ENCODE results near the gene ADARB1. TPM values are rescaled to one million over a fixed set of nuclear protein-coding genes. Genes with fewer than 3 reads are reported as not detected.

ADARB1 gene
- total and polyA plus RNA-seq, 2 donors (not counting 1 experiment from before 2014, with no cell fraction given): 17.1 to 33.3 TPM

DNA sequence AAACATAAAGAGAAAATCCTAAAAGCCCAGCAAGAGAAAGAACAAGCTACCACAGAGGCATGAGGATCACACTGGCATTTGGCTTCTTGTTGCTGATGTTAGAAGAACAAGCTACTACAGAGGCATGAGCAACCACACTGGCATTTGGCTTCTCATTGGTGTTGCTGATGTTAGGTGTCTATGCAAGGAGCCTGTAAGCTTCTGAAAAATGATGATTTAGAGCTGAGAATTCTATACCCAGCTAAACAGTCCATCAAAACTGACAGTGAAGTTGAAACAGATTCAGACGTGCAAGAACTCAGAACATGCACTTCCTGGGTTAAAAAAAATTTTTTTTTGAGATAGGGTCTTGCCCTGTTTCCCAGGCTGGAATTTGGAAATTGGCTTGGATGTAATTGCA, 37.8 kb upstream of the ADARB1 start:
- Mint-ChIP-seq H3K4me1 (peaks cover 4% of the 10 kb centered on the region), H3K27ac (no peak overlapping the region), H3K27me3 (peaks cover 8% of the 10 kb centered on the region), H3K9me3 (ENCODE audit: insufficient read depth) (no peaks in the 10 kb centered on the region), H3K4me3 (no peak overlapping the region)
- H3K27ac ChIP-seq (ENCODE audit: low read length in 2 of 2): no peak overlapping the region
- no peak overlapping the region for H3K9ac ChIP-seq (ENCODE audit: low read length)
- H3K4me1 ChIP-seq (ENCODE audit: control insufficient read depth in 2 of 2, insufficient read depth in 2 of 2, low read length in 2 of 2): no peaks in the 10 kb centered on the region
- H4K20me1 ChIP-seq (ENCODE audit: control insufficient read depth, insufficient read depth, low read length, poor library complexity, severe bottlenecking): no peaks in the 10 kb centered on the region
- no peak for ATAC-seq (ENCODE audit: low read depth)
- H3K4me2 ChIP-seq (replicated peaks; ENCODE audit: low read depth, low read length, poor library complexity, severe bottlenecking): no peak overlapping the region
- H3K36me3 ChIP-seq (replicated peaks in 1 of 2; ENCODE audit: control extremely low read depth in 1 of 2, control insufficient read depth in 1 of 2, extremely low read depth in 1 of 2, insufficient read depth in 2 of 2, low read length in 1 of 2): no peaks in the 10 kb centered on the region
- peaks cover 0 to 13% (median 0%) of the 10 kb centered on the region in 4 experiments for H3K27me3 ChIP-seq (replicated peaks in 1 of 4; ENCODE audit: control extremely low read depth in 1 of 4, control insufficient read depth in 3 of 4, insufficient read depth in 4 of 4, low read length in 3 of 4)
- no peaks in the 10 kb centered on the region for H3K79me2 ChIP-seq (ENCODE audit: control insufficient read depth, insufficient read depth, low read length)
- no peak overlapping the region for H3K4me3 ChIP-seq (ENCODE audit: control extremely low read depth in 1 of 5, extremely low read depth in 1 of 5, insufficient read depth in 1 of 5, low read depth in 2 of 5, low read length in 4 of 5)
- intact Hi-C loops (cut with micrococcal nuclease): no loop called here
- WGBS (ENCODE audit: insufficient coverage): 100% methylated on average over 1 of the region's 1 CpG
- CTCF ChIA-PET: no interaction called here
- DNase-seq: no peak
- H2AFZ ChIP-seq (ENCODE audit: insufficient read depth, low read depth, low read length, poor library complexity, severe bottlenecking): no peak overlapping the region
- POLR2A ChIA-PET: no interaction called here
- peaks cover 0 to 22% (median 15%) of the 10 kb centered on the region in 3 donors for H3K9me3 ChIP-seq (ENCODE audit: control extremely low read depth in 1 of 3, control insufficient read depth in 2 of 3, insufficient read depth in 1 of 3, low read length in 2 of 3)
- TF ChIP-seq, protein P1, sequence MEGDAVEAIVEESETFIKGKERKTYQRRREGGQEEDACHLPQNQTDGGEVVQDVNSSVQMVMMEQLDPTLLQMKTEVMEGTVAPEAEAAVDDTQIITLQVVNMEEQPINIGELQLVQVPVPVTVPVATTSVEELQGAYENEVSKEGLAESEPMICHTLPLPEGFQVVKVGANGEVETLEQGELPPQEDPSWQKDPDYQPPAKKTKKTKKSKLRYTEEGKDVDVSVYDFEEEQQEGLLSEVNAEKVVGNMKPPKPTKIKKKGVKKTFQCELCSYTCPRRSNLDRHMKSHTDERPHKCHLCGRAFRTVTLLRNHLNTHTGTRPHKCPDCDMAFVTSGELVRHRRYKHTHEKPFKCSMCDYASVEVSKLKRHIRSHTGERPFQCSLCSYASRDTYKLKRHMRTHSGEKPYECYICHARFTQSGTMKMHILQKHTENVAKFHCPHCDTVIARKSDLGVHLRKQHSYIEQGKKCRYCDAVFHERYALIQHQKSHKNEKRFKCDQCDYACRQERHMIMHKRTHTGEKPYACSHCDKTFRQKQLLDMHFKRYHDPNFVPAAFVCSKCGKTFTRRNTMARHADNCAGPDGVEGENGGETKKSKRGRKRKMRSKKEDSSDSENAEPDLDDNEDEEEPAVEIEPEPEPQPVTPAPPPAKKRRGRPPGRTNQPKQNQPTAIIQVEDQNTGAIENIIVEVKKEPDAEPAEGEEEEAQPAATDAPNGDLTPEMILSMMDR (IDR thresholded peaks at IDR 0.05): no peak

DNA sequence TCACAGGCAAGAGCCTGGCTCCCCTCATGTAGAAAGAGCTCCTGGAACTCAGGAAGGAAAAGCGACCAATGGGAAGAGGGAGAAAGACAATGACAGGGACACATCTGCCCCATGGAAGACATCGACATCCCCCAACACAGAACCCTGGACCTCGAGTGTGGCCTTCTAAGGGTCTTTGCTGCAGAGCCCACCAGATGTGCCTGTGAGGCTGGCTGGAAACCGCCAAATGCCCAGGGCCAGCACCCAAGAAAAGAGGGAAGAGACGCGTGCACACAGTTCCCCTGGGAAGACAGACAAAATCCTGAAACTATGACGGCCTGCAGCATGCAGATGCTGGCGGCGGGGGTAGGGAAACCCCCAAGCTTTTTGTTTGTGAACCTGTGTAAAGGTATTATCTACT, 36.4 kb upstream of the ADARB1 start:
- CTCF ChIA-PET: no interaction called here
- ATAC-seq (ENCODE audit: low read depth) (no peak), DNase-seq (no peak)
- Mint-ChIP-seq H3K9me3 (ENCODE audit: insufficient read depth) (no peaks in the 10 kb centered on the region), H3K4me3 (no peak overlapping the region), H3K27ac (no peak overlapping the region), H3K4me1 (peaks cover 4% of the 10 kb centered on the region), H3K27me3 (peaks cover 15% of the 10 kb centered on the region)
- intact Hi-C loops (cut with micrococcal nuclease): no loop called here
- Histone ChIP-seq H3K27ac (ENCODE audit: low read length in 2 of 2) (no peak overlapping the region), H3K9me3 (ENCODE audit: control extremely low read depth in 1 of 3, control insufficient read depth in 2 of 3, insufficient read depth in 1 of 3, low read length in 2 of 3) (peaks cover 0 to 22% (median 15%) of the 10 kb centered on the region in 3 donors), H3K9ac (ENCODE audit: low read length) (no peak overlapping the region), H2AFZ (ENCODE audit: insufficient read depth, low read depth, low read length, poor library complexity, severe bottlenecking) (no peak overlapping the region), H3K79me2 (ENCODE audit: control insufficient read depth, insufficient read depth, low read length) (no peaks in the 10 kb centered on the region), H3K4me2 (replicated peaks; ENCODE audit: low read depth, low read length, poor library complexity, severe bottlenecking) (no peak overlapping the region), H3K4me3 (ENCODE audit: control extremely low read depth in 1 of 5, extremely low read depth in 1 of 5, insufficient read depth in 1 of 5, low read depth in 2 of 5, low read length in 4 of 5) (no peak overlapping the region), H3K4me1 (ENCODE audit: control insufficient read depth in 2 of 2, insufficient read depth in 2 of 2, low read length in 2 of 2) (no peaks in the 10 kb centered on the region), H3K27me3 (replicated peaks in 1 of 4; ENCODE audit: control extremely low read depth in 1 of 4, control insufficient read depth in 3 of 4, insufficient read depth in 4 of 4, low read length in 3 of 4) (peaks cover 0 to 10% (median 0%) of the 10 kb centered on the region in 4 experiments), H4K20me1 (ENCODE audit: control insufficient read depth, insufficient read depth, low read length, poor library complexity, severe bottlenecking) (no peaks in the 10 kb centered on the region), H3K36me3 (replicated peaks in 1 of 2; ENCODE audit: control extremely low read depth in 1 of 2, control insufficient read depth in 1 of 2, extremely low read depth in 1 of 2, insufficient read depth in 2 of 2, low read length in 1 of 2) (no peaks in the 10 kb centered on the region)
- WGBS (ENCODE audit: insufficient coverage): 62% methylated on average over 3 of the region's 9 CpGs
- TF ChIP-seq EZH2 (IDR thresholded peaks at IDR 0.05; ENCODE audit: borderline replicate concordance, insufficient read depth, low read depth, low read length, poor library complexity, severe bottlenecking): no peak
- TF ChIP-seq, protein P1 (IDR thresholded peaks at IDR 0.05): no peak
- POLR2A ChIA-PET: no interaction called here

Measured in B cell (primary cell).